ENCODE measurements around the gene C1orf115.

Gene C1orf115

GRCh38 chr1:220698607-220699016, 8.4 kb downstream of the C1orf115 start:
- TF ChIP-seq CTCF (IDR thresholded peaks at IDR 0.05; ENCODE audit: control insufficient read depth, insufficient read depth, low read depth, low read length, missing control alignments): no peak
- H3K4me3 ChIP-seq (ENCODE audit: control insufficient read depth, low read depth, low read length): no peak overlapping the region
- DNase-seq (ENCODE audit: low read depth): no peak

GRCh38 chr1:220699044-220699443, 8.9 kb downstream of the C1orf115 start:
- no peak for TF ChIP-seq CTCF (IDR thresholded peaks at IDR 0.05; ENCODE audit: control insufficient read depth, insufficient read depth, low read depth, low read length, missing control alignments)
- DNase-seq (ENCODE audit: low read depth): no peak
- no peak overlapping the region for H3K4me3 ChIP-seq (ENCODE audit: control insufficient read depth, low read depth, low read length)

GRCh38 chr1:220700556-220701179, 10.5 kb downstream of the C1orf115 start:
- no peak for DNase-seq (ENCODE audit: low read depth)
- no peak for TF ChIP-seq CTCF (IDR thresholded peaks at IDR 0.05; ENCODE audit: control insufficient read depth, insufficient read depth, low read depth, low read length, missing control alignments)
- no peak overlapping the region for H3K4me3 ChIP-seq (ENCODE audit: control insufficient read depth, low read depth, low read length)

GRCh38 chr1:220701974-220702373, 11.8 kb downstream of the C1orf115 start:
- no peak overlapping the region for H3K4me3 ChIP-seq (ENCODE audit: control insufficient read depth, low read depth, low read length)
- DNase-seq (ENCODE audit: low read depth): no peak
- TF ChIP-seq CTCF (IDR thresholded peaks at IDR 0.05; ENCODE audit: control insufficient read depth, insufficient read depth, low read depth, low read length, missing control alignments): no peak

- DNase-seq (ENCODE audit: low read depth): no peak
- TF ChIP-seq CTCF (IDR thresholded peaks at IDR 0.05; ENCODE audit: control insufficient read depth, insufficient read depth, low read depth, low read length, missing control alignments): no peak
- no peak overlapping the region for H3K4me3 ChIP-seq (ENCODE audit: control insufficient read depth, low read depth, low read length)
Observed at GRCh38 chr1:220702733-220703270, 12.6 kb downstream of the C1orf115 start.

- H3K4me3 ChIP-seq (ENCODE audit: control insufficient read depth, low read depth, low read length): no peak overlapping the region
- no peak for TF ChIP-seq CTCF (IDR thresholded peaks at IDR 0.05; ENCODE audit: control insufficient read depth, insufficient read depth, low read depth, low read length, missing control alignments)
- no peak for DNase-seq (ENCODE audit: low read depth)
Observed at GRCh38 chr1:220703305-220703704, 13.1 kb downstream of the C1orf115 start.

All from AG09309 (cell line).